Loucy (cell line): ENCODE measurements around the gene FKBP7.

ENCODE experiments used
- H2AFZ ChIP-seq: fragments of 200-600 bp; sonication (generic); 2 replicates; pipeline ENCODE4 v1.6.0; 2016; ENCODE audit warnings: antibody characterized with exemption, mild to moderate bottlenecking, low read length, moderate library complexity
- H3F3A ChIP-seq: fragments of 200-600 bp; 2 replicates; pipeline ENCODE4 v1.6.0; 2016; ENCODE audit warnings: antibody characterized with exemption, low read depth, mild to moderate bottlenecking
- H3K27me3 ChIP-seq: fragments of 200-600 bp; sonication (generic); 2 replicates; pipeline ENCODE4 v1.6.1; 2014; ENCODE audit warnings: low read length, mild to moderate bottlenecking; ENCODE audit not compliant: insufficient read depth, poor library complexity, severe bottlenecking
- H3K36me3 ChIP-seq: fragments of 200-600 bp; sonication (generic); 2 replicates; pipeline ENCODE4 v1.6.1; 2016; ENCODE audit warnings: low read length; ENCODE audit not compliant: insufficient read depth
- H3K4me1 ChIP-seq: fragments of 200-600 bp; sonication (generic); 2 replicates; pipeline ENCODE4 v1.5.1; 2014; ENCODE audit warnings: low read length, mild to moderate bottlenecking; ENCODE audit not compliant: insufficient read depth, poor library complexity, severe bottlenecking
- H3K4me2 ChIP-seq: fragments of 200-600 bp; sonication (generic); 2 replicates; pipeline ENCODE4 v1.6.0; 2014; ENCODE audit warnings: antibody characterized with exemption, low read length, low read depth, mild to moderate bottlenecking; ENCODE audit not compliant: poor library complexity, severe bottlenecking
- H3K4me3 ChIP-seq: fragments of 200-600 bp; sonication (generic); 2 replicates; pipeline ENCODE4 v1.5.1; 2014; ENCODE audit warnings: low read length, mild to moderate bottlenecking, mixed read lengths; ENCODE audit not compliant: poor library complexity, severe bottlenecking
- H3K79me2 ChIP-seq: fragments of 200-600 bp; sonication (generic); 2 replicates; pipeline ENCODE4 v1.6.1; 2014; ENCODE audit warnings: low read length; ENCODE audit not compliant: insufficient read depth
- H3K9ac ChIP-seq: fragments of 200-600 bp; sonication (generic); 2 replicates; pipeline ENCODE4 v1.6.0; 2014; ENCODE audit warnings: mild to moderate bottlenecking, low read depth, low read length, moderate library complexity; ENCODE audit not compliant: poor library complexity, severe bottlenecking
- H3K9me2 ChIP-seq: fragments of 200-600 bp; sonication (generic); replicated peaks from 2 replicates; pipeline ENCODE4 v1.6.1; 2016; ENCODE audit warnings: low read depth, low read length, mixed read lengths
- H3K9me3 ChIP-seq: fragments of 200-600 bp; sonication (generic); 2 replicates; pipeline ENCODE4 v1.6.1; 2014; ENCODE audit warnings: mild to moderate bottlenecking, antibody characterized with exemption, low read length, low read depth; ENCODE audit not compliant: insufficient read depth
- H4K20me1 ChIP-seq: fragments of 200-600 bp; sonication (generic); 2 replicates; pipeline ENCODE4 v1.6.0; 2014; ENCODE audit warnings: antibody characterized with exemption, low read length, mild to moderate bottlenecking; ENCODE audit not compliant: insufficient read depth, poor library complexity, severe bottlenecking
- EZH2phosphoT487 ChIP-seq: fragments of 200-600 bp; IDR thresholded peaks from 2 replicates; pipeline ENCODE4 v1.6.1; 2018; ENCODE audit warnings: antibody characterized with exemption, mild to moderate bottlenecking, moderate library complexity, borderline replicate concordance
- TF ChIP-seq, protein P1 (sequence below): fragments of 200-600 bp; sonication (generic); conservative IDR thresholded peaks from 2 replicates; pipeline ENCODE4 v1.5.1; 2014; ENCODE audit warnings: mild to moderate bottlenecking, antibody characterized with exemption, low read length

The FKBP7 gene

DNA sequence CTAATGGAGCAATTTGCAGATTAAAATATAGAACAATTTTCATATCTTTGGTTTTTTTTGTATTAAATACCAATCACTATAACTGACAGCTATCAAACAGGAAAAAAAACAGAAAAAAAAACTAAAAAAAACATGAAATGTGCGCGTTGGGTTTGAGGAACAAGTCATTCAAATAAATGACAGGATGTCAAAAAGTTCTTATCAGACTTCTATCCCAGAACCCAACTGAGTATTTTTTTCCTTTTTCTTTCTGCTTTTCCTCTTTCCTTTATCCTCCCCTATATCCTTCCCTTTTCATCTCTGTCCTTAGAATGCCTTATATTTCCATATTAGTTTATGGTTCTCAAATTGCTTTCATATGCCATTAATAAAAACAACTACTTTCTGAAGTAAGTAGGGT is 41.7 kb downstream of the FKBP7 start:
- no peaks in the 10 kb centered on the region for H3K79me2 ChIP-seq
- H3K36me3 ChIP-seq = peaks cover 85% of the 10 kb centered on the region
- no peaks in the 10 kb centered on the region for H3K4me1 ChIP-seq
- H3K4me3 ChIP-seq = no peak overlapping the region
- no peaks in the 10 kb centered on the region for H3K9me3 ChIP-seq
- TF ChIP-seq, protein P1, sequence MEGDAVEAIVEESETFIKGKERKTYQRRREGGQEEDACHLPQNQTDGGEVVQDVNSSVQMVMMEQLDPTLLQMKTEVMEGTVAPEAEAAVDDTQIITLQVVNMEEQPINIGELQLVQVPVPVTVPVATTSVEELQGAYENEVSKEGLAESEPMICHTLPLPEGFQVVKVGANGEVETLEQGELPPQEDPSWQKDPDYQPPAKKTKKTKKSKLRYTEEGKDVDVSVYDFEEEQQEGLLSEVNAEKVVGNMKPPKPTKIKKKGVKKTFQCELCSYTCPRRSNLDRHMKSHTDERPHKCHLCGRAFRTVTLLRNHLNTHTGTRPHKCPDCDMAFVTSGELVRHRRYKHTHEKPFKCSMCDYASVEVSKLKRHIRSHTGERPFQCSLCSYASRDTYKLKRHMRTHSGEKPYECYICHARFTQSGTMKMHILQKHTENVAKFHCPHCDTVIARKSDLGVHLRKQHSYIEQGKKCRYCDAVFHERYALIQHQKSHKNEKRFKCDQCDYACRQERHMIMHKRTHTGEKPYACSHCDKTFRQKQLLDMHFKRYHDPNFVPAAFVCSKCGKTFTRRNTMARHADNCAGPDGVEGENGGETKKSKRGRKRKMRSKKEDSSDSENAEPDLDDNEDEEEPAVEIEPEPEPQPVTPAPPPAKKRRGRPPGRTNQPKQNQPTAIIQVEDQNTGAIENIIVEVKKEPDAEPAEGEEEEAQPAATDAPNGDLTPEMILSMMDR = no peak
- TF ChIP-seq EZH2phosphoT487 = no peak
- no peaks in the 10 kb centered on the region for H3F3A ChIP-seq
- no peaks in the 10 kb centered on the region for H4K20me1 ChIP-seq
- H3K9ac ChIP-seq = no peak overlapping the region
- H3K4me2 ChIP-seq = no peak overlapping the region
- no peak overlapping the region for H2AFZ ChIP-seq
- no peaks in the 10 kb centered on the region for H3K9me2 ChIP-seq
- no peaks in the 10 kb centered on the region for H3K27me3 ChIP-seq

DNA sequence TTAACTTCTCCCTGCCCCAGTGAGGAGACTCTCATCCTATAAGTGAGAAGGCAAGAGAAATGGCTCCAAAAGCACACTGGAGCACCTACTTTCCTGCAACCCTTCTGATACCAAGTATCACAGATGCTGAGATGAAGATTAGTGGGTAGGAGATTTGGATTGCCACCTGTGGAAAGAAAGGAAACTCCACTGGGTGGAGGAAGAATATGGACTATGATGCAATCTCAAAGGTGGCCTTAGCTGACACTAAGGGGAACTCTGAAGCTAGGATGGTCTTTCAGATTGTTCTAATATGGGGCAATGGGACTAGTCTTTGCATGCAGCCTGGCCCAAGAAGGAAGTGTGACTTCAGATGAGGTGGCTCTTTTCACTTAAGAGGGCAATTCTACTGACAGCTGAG is 49.1 kb downstream of the FKBP7 start:
- Histone ChIP-seq H3K9ac (no peak overlapping the region), H3F3A (no peaks in the 10 kb centered on the region), H2AFZ (no peak overlapping the region), H3K4me3 (no peak overlapping the region), H3K4me1 (peaks cover 3% of the 10 kb centered on the region), H3K79me2 (peaks cover 22% of the 10 kb centered on the region), H3K36me3 (peaks cover 79% of the 10 kb centered on the region; the same call in 1 of the 2 replicates), H3K27me3 (no peaks in the 10 kb centered on the region), H3K9me3 (no peaks in the 10 kb centered on the region), H4K20me1 (no peaks in the 10 kb centered on the region), H3K4me2 (no peak overlapping the region), H3K9me2 (no peaks in the 10 kb centered on the region)
- TF ChIP-seq, protein P1 = no peak
- no peak for TF ChIP-seq EZH2phosphoT487

DNA sequence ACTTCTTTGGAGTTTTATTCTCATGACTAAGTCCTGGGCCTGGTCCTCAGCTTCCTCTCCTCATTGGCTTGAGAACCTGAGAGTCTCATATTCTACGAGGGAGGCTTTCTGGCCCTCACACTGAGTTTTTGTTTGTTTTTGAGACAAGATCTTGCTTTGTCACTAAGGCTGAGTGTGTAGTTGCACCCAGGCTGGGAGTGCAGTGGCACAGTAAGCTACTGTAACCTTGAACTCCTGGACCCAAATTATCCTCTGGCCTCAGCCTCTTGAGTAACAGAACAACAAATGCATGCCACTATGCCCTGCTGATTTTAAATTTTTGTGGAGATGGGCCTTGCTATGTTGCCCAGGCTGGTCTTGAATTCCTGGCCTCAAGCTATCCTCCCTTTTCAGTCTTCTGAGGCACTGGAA is 50.0 kb downstream of the FKBP7 start:
- no peak for TF ChIP-seq EZH2phosphoT487
- TF ChIP-seq, protein P1 = no peak

More for the DNA sequence above, 50.0 kb downstream of the FKBP7 start:
- H3F3A ChIP-seq = no peaks in the 10 kb centered on the region
- no peaks in the 10 kb centered on the region for H3K9me3 ChIP-seq
- H3K79me2 ChIP-seq = peaks cover 22% of the 10 kb centered on the region
- no peaks in the 10 kb centered on the region for H3K27me3 ChIP-seq
- no peak overlapping the region for H2AFZ ChIP-seq
- H4K20me1 ChIP-seq = no peaks in the 10 kb centered on the region
- H3K36me3 ChIP-seq = peaks cover 70% of the 10 kb centered on the region; the same call in 1 of the 2 replicates
- H3K4me3 ChIP-seq = no peak overlapping the region
- no peak overlapping the region for H3K9ac ChIP-seq
- H3K4me1 ChIP-seq = peaks cover 4% of the 10 kb centered on the region
- H3K4me2 ChIP-seq = no peak overlapping the region
- no peaks in the 10 kb centered on the region for H3K9me2 ChIP-seq
